Ishikawa (cell line): Measurements from ENCODE around the gene PPP2R2C.

Experiments
- CEBPB ChIP-seq: IDR thresholded peaks from 2 replicates; pipeline ENCODE4 v1.6.1; 2012
- CREB1 ChIP-seq: IDR thresholded peaks from 2 replicates; pipeline ENCODE4 v1.6.1; 2012; ENCODE audit warnings: low read depth
- EGR1 ChIP-seq: IDR thresholded peaks from 2 replicates; pipeline ENCODE4 v1.6.1; 2012
- EP300 ChIP-seq: IDR thresholded peaks from 2 replicates; pipeline ENCODE4 v1.6.1; 2012; ENCODE audit warnings: borderline replicate concordance
- FOXM1 ChIP-seq: IDR thresholded peaks from 2 replicates; pipeline ENCODE4 v1.6.1; 2012; ENCODE audit warnings: low read depth, borderline replicate concordance
- MAX ChIP-seq: IDR thresholded peaks from 2 replicates; pipeline ENCODE4 v1.6.1; 2012
- NFIC ChIP-seq: IDR thresholded peaks from 2 replicates; pipeline ENCODE4 v1.6.1; 2012
- RAD21 ChIP-seq: IDR thresholded peaks from 2 replicates; pipeline ENCODE4 v1.6.1; 2012; ENCODE audit warnings: low read depth
- REST ChIP-seq: IDR thresholded peaks from 2 replicates; pipeline ENCODE4 v1.6.1; 2012; ENCODE audit warnings: low read depth, mild to moderate bottlenecking
- TAF1 ChIP-seq: IDR thresholded peaks from 2 replicates; pipeline ENCODE4 v1.6.1; 2012; ENCODE audit warnings: low read depth, mild to moderate bottlenecking
- TCF12 ChIP-seq: IDR thresholded peaks from 2 replicates; pipeline ENCODE4 v1.6.1; 2012; ENCODE audit warnings: low read depth
- TEAD4 ChIP-seq: IDR thresholded peaks from 2 replicates; pipeline ENCODE4 v1.6.1; 2012
- USF1 ChIP-seq: IDR thresholded peaks from 2 replicates; pipeline ENCODE4 v1.6.1; 2012
- YY1 ChIP-seq: IDR thresholded peaks from 2 replicates; pipeline ENCODE4 v1.6.1; 2012; ENCODE audit warnings: low read depth
- ZBTB7A ChIP-seq: IDR thresholded peaks from 2 replicates; pipeline ENCODE4 v1.6.1; 2012; ENCODE audit warnings: low read depth

PPP2R2C gene

GRCh38 chr4:6416518-6417286 is 55.7 kb downstream of the PPP2R2C start:
- no peak for TF ChIP-seq REST

GRCh38 chr4:6415031-6415705 is 57.2 kb downstream of the PPP2R2C start:
- TF ChIP-seq YY1 (no peak), NFIC (no peak), MAX (no peak)

GRCh38 chr4:6414578-6414977 is 57.8 kb downstream of the PPP2R2C start:
- no peak for TF ChIP-seq USF1
- no peak for TF ChIP-seq FOXM1
- TF ChIP-seq TAF1, result no peak
- TF ChIP-seq CEBPB, result no peak
- TF ChIP-seq CREB1, result no peak
- no peak for TF ChIP-seq TCF12
- no peak for TF ChIP-seq TEAD4
- TF ChIP-seq EP300, result no peak
- TF ChIP-seq YY1, result no peak
- TF ChIP-seq ZBTB7A, result no peak
- TF ChIP-seq MAX, result no peak
- no peak for TF ChIP-seq REST
- TF ChIP-seq EGR1, result no peak
- TF ChIP-seq RAD21, result no peak
- no peak for TF ChIP-seq NFIC

- TF ChIP-seq EGR1, result no peak
- TF ChIP-seq RAD21, result no peak
- TF ChIP-seq MAX, result no peak
- no peak for TF ChIP-seq FOXM1
- TF ChIP-seq USF1, result no peak
- no peak for TF ChIP-seq REST
- TF ChIP-seq ZBTB7A, result no peak
- TF ChIP-seq YY1, result no peak
- no peak for TF ChIP-seq TAF1
- no peak for TF ChIP-seq EP300
- no peak for TF ChIP-seq CEBPB
- TF ChIP-seq TEAD4, result no peak
- TF ChIP-seq TCF12, result no peak
Observed at GRCh38 chr4:6410664-6411063, 61.8 kb downstream of the PPP2R2C start.

GRCh38 chr4:6410068-6410467 is 62.3 kb downstream of the PPP2R2C start:
- TF ChIP-seq EP300 (no peak), ZBTB7A (no peak)
